Neuronal stem cell (in vitro differentiated cells): ENCODE data around the gene TGFBR2.

Experiments used
- DNase-seq: peaks from one replicate; pipeline ENCODE4 v3.0.0-alpha.2; 2013; ENCODE audit warnings: low spot score
- H2AFZ ChIP-seq: one replicate; pipeline ENCODE4 v1.6.1; 2013; ENCODE audit warnings: mild to moderate bottlenecking, low read length, inconsistent platforms
- H2AK5ac ChIP-seq: 2 replicates; pipeline ENCODE4 v1.6.1; 2013; ENCODE audit warnings: low read depth, mild to moderate bottlenecking, inconsistent platforms, low read length, moderate library complexity, mixed read lengths
- H2BK120ac ChIP-seq: 2 replicates; pipeline ENCODE4 v1.6.1; 2013; ENCODE audit warnings: low read depth, mild to moderate bottlenecking, inconsistent platforms, low read length, moderate library complexity, mixed read lengths
- H2BK12ac ChIP-seq: one replicate; pipeline ENCODE4 v1.6.1; 2013; ENCODE audit warnings: low read length, inconsistent platforms
- H2BK15ac ChIP-seq: 2 replicates; pipeline ENCODE4 v1.6.1; 2013; ENCODE audit warnings: mild to moderate bottlenecking, low read length, inconsistent platforms, mixed read lengths
- H2BK5ac ChIP-seq: one replicate; pipeline ENCODE4 v1.6.1; 2013; ENCODE audit warnings: inconsistent platforms, mild to moderate bottlenecking, low read length, moderate library complexity
- H3K14ac ChIP-seq: one replicate; pipeline ENCODE4 v1.6.1; 2013; ENCODE audit warnings: low read length, inconsistent platforms
- H3K18ac ChIP-seq: 2 replicates; pipeline ENCODE4 v1.6.1; 2013; ENCODE audit warnings: low read length, inconsistent platforms
- H3K23ac ChIP-seq: 2 replicates; pipeline ENCODE4 v1.6.1; 2013; ENCODE audit warnings: low read depth, mild to moderate bottlenecking, mixed read lengths, low read length, inconsistent platforms; ENCODE audit not compliant: poor library complexity
- H3K27ac ChIP-seq: replicated peaks from 3 replicates; pipeline ENCODE4 v1.5.1; 2013; ENCODE audit warnings: low read length, inconsistent platforms
- H3K27me3 ChIP-seq, 3 experiments: 2 replicates each; pipeline ENCODE4 v1.6.1; 2013; ENCODE audit warnings: low read length in 3 of 3, mild to moderate bottlenecking in 2 of 3, inconsistent platforms in 1 of 3, low read depth in 1 of 3, mixed read lengths in 1 of 3, moderate library complexity in 1 of 3; ENCODE audit not compliant: control insufficient read depth in 3 of 3, insufficient read depth in 3 of 3
- H3K36me3 ChIP-seq, 2 donors: replicated peaks in 1 of 2; 2 replicates each; pipeline ENCODE4 v1.6.1; 2013; ENCODE audit warnings: low read length in 2 of 2; ENCODE audit not compliant: control insufficient read depth in 2 of 2, insufficient read depth in 2 of 2
- H3K4ac ChIP-seq: 2 replicates; pipeline ENCODE4 v1.6.1; 2013; ENCODE audit warnings: inconsistent platforms, mild to moderate bottlenecking, low read length, moderate library complexity
- H3K4me1 ChIP-seq, 2 donors: 1 replicate in 1 of 2; 2 replicates in 1 of 2; pipeline ENCODE4 v1.6.1; 2013; ENCODE audit warnings: low read length in 2 of 2, low read depth in 1 of 2; ENCODE audit not compliant: control insufficient read depth in 2 of 2, insufficient read depth in 1 of 2
- H3K4me2 ChIP-seq: one replicate; pipeline ENCODE4 v1.6.1; 2013; ENCODE audit warnings: mild to moderate bottlenecking, low read length, inconsistent platforms; ENCODE audit not compliant: insufficient read depth, poor library complexity, severe bottlenecking
- H3K4me3 ChIP-seq, 2 donors: 2 replicates each; pipeline ENCODE4 v1.5.1; 2013; ENCODE audit warnings: low read length in 2 of 2, mild to moderate bottlenecking in 2 of 2, inconsistent platforms in 1 of 2, moderate library complexity in 1 of 2
- H3K79me1 ChIP-seq: one replicate; pipeline ENCODE4 v1.6.1; 2013; ENCODE audit warnings: low read depth, mild to moderate bottlenecking, inconsistent platforms, low read length, moderate library complexity
- H3K9ac ChIP-seq: one replicate; pipeline ENCODE4 v1.6.1; 2013; ENCODE audit warnings: mild to moderate bottlenecking, low read depth, low read length, inconsistent platforms; ENCODE audit not compliant: poor library complexity
- H3K9me3 ChIP-seq, 2 donors: replicated peaks in 1 of 2; 2 replicates each; pipeline versions ENCODE3 to v1.6.1; 2013; ENCODE audit warnings: low read length in 2 of 2, mild to moderate bottlenecking in 2 of 2, inconsistent platforms in 1 of 2, low read depth in 1 of 2, mixed read lengths in 1 of 2, moderate library complexity in 1 of 2; ENCODE audit not compliant: control insufficient read depth in 2 of 2, insufficient read depth in 1 of 2
- H4K8ac ChIP-seq: one replicate; pipeline ENCODE4 v1.6.1; 2013; ENCODE audit warnings: low read depth, mild to moderate bottlenecking, inconsistent platforms, low read length, moderate library complexity
- H4K91ac ChIP-seq: one replicate; pipeline ENCODE4 v1.6.1; 2013; ENCODE audit warnings: low read length, low read depth, mild to moderate bottlenecking, inconsistent platforms; ENCODE audit not compliant: poor library complexity
- WGBS, 2 donors: extraction: QIAGEN DNeasy Blood & Tissue Kit; methylation state at CpG; one replicate each; pipeline ENCODE4 v1.1.7; 2013; ENCODE audit warnings: missing lambda C conversion rate in 2 of 2, mixed read lengths in 1 of 2; ENCODE audit not compliant: insufficient read length in 2 of 2, insufficient replicate concordance in 1 of 2; ENCODE audit errors: extremely low coverage in 2 of 2; 5-methylcytosine and 5-hydroxymethylcytosine counted together

Gene TGFBR2

DNA sequence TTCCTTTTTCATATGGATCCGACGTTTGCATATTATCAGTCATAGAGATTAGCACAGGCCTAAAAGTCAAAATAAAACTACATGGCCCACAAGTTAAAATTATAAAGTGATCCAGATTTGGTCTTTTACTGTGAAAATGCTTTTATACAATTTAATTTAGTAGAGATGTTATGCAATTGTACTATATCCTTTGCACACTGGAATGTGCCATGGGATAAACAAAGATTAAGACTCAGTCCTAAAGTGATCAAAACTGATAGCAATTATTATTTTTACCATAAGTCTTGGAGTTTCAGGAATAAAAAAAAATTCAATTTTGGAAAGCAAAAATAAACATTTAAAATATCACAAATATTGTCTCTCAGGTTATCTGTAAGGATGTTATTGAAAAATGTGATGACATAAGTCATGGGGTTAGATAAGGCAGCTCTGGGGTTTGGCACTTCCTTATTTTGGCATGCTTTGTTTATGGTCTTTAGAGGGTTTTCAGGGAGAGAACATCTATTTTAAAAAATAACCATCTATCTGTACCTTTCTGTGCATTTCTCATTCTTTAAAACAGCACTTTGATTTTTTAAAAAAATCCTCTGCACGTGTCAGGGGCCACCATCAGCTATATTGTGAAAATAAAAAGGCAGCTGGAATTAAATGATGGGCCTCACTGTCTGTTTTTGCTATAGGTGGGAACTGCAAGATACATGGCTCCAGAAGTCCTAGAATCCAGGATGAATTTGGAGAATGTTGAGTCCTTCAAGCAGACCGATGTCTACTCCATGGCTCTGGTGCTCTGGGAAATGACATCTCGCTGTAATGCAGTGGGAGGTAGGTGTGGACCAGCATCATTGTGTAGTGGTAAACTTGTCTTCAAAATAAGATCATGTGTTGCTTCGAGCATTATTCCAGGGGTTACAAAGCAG, 67.3 kb downstream of the TGFBR2 start:
- H3K27ac ChIP-seq: no peak overlapping the region
- H3K79me1 ChIP-seq: no peaks in the 10 kb centered on the region
- H3K4ac ChIP-seq: no peak overlapping the region
- H3K4me3 ChIP-seq: no peak overlapping the region
- H3K9ac ChIP-seq: no peak overlapping the region
- no peak overlapping the region for H3K18ac ChIP-seq
- H2AFZ ChIP-seq: no peak overlapping the region
- WGBS, 2 donors: no CpG with 5 or more reads among the region's 6 CpGs
- peaks cover 0 to 4% of the 10 kb centered on the region in 2 donors for H3K9me3 ChIP-seq
- peaks cover 10 to 95% of the 10 kb centered on the region in 2 donors for H3K36me3 ChIP-seq
- no peak overlapping the region for H3K23ac ChIP-seq
- H3K27me3 ChIP-seq: no peaks in the 10 kb centered on the region
- H4K8ac ChIP-seq: no peak overlapping the region
- no peaks in the 10 kb centered on the region for H3K4me1 ChIP-seq
- H4K91ac ChIP-seq: no peak overlapping the region
- no peak for DNase-seq
- no peak overlapping the region for H2BK15ac ChIP-seq
- no peak overlapping the region for H2BK12ac ChIP-seq
- no peak overlapping the region for H2BK5ac ChIP-seq
- no peak overlapping the region for H2BK120ac ChIP-seq
- no peak overlapping the region for H2AK5ac ChIP-seq
- no peak overlapping the region for H3K14ac ChIP-seq
- H3K4me2 ChIP-seq: no peak overlapping the region

GRCh38 chr3:30675006-30675405, 68.6 kb downstream of the TGFBR2 start:
- Histone ChIP-seq H2AFZ (no peak overlapping the region), H3K9me3 (peaks cover 0 to 3% of the 10 kb centered on the region in 2 donors), H2BK15ac (no peak overlapping the region), H3K4me3 (no peak overlapping the region), H3K18ac (no peak overlapping the region), H4K91ac (no peak overlapping the region), H3K27ac (no peak overlapping the region), H3K14ac (no peak overlapping the region), H4K8ac (no peak overlapping the region), H3K4me1 (no peaks in the 10 kb centered on the region), H2BK120ac (no peak overlapping the region), H3K4ac (no peak overlapping the region), H3K79me1 (no peaks in the 10 kb centered on the region), H3K27me3 (no peaks in the 10 kb centered on the region), H3K36me3 (peaks cover 10 to 96% of the 10 kb centered on the region in 2 donors), H3K9ac (no peak overlapping the region), H2BK5ac (no peak overlapping the region), H2AK5ac (no peak overlapping the region), H3K23ac (no peak overlapping the region), H3K4me2 (no peak overlapping the region), H2BK12ac (no peak overlapping the region)
- no CpG with 5 or more reads among the region's 2 CpGs for WGBS, 2 donors
- no peak for DNase-seq

DNA sequence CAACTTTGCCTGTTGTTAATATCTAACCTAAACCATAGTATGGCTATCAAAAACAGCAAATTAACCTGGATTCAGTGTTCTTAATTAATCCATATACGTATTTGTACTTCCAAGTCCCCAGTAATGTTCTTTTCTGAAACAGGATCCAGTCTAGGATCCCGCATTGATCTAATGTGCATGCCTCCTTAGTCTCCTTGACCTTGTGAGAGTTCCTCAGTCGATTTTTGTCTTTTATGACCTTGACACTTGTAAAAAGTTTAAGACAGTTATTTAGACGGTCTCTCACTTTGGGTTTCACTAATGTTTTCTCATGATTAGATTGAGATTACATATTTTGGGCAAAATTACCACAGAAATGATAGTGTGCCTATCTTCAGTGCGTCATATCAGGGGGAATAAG, 69.4 kb downstream of the TGFBR2 start:
- H2AFZ ChIP-seq: no peak overlapping the region
- no peak overlapping the region for H3K27ac ChIP-seq
- no peak overlapping the region for H2BK120ac ChIP-seq
- no peak overlapping the region for H3K4me3 ChIP-seq
- H4K91ac ChIP-seq: no peak overlapping the region
- no peak overlapping the region for H2BK5ac ChIP-seq
- peaks cover 10 to 90% of the 10 kb centered on the region in 2 donors for H3K36me3 ChIP-seq
- H2BK15ac ChIP-seq: no peak overlapping the region
- no peaks in the 10 kb centered on the region for H3K27me3 ChIP-seq
- no peak for DNase-seq
- H4K8ac ChIP-seq: no peak overlapping the region
- H3K4me2 ChIP-seq: no peak overlapping the region
- H3K23ac ChIP-seq: no peak overlapping the region
- no peak overlapping the region for H2BK12ac ChIP-seq
- peaks cover 0 to 3% of the 10 kb centered on the region in 2 donors for H3K9me3 ChIP-seq
- H3K14ac ChIP-seq: no peak overlapping the region
- no peak overlapping the region for H3K9ac ChIP-seq
- H3K18ac ChIP-seq: no peak overlapping the region
- H3K4me1 ChIP-seq: peaks cover 0 to 3% of the 10 kb centered on the region in 2 donors
- no peak overlapping the region for H3K4ac ChIP-seq
- H2AK5ac ChIP-seq: no peak overlapping the region
- no peaks in the 10 kb centered on the region for H3K79me1 ChIP-seq
- no CpG with 5 or more reads among the region's 5 CpGs for WGBS, 2 donors

DNA sequence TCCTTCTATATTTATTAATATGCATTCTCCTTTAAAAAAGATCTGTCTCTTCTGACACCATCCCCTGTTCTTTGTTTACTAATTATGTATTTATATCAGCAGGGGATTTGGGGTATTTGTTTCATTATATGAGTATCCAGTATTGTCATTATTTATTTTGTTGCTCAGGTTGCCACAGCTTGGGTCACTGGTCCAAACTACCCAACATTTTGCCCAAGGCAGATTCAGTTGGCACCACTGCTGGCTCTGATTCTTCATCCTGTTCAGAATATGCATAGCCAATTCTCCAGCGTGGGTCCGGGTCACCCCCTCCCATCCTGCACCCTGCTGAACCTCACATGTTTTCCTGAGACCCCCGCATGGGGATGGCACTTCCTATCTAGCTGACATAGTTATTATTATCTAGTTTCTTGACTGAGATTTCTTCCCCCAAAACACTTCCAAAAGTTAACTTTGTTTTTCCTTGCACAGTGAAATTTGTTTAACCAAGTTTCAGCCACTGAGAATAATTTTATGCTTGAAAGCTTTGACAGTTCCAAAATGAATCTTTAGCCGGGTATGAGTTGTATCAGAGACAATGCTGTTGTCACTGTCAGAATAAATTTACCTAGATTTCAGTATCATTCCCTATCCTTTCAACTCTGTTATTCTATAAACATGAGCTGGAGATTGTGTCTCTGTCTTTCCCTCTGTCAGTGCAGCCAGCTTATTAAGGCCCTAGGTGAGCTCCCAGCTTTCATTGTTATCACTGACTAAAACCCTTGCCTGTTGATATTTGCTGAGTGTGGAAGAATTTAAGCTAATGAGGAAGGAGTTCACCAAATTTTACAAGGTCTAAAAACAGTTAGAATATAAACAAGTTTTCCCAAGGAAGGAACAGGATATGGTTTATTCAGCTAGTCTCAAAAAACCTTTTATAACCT, 70.3 kb downstream of the TGFBR2 start:
- H3K27me3 ChIP-seq: no peaks in the 10 kb centered on the region
- H2BK5ac ChIP-seq: no peak overlapping the region
- H3K14ac ChIP-seq: no peak overlapping the region
- H3K79me1 ChIP-seq: no peaks in the 10 kb centered on the region
- DNase-seq: no peak
- H2BK15ac ChIP-seq: no peak overlapping the region
- H3K36me3 ChIP-seq: peaks cover 10 to 82% of the 10 kb centered on the region in 2 donors
- peaks cover 4 to 7% of the 10 kb centered on the region in 2 donors for H3K4me1 ChIP-seq
- H4K8ac ChIP-seq: no peak overlapping the region
- no peak overlapping the region for H3K4ac ChIP-seq
- no peak overlapping the region for H2BK12ac ChIP-seq
- no peak overlapping the region for H4K91ac ChIP-seq
- no peak overlapping the region for H2AK5ac ChIP-seq
- H3K9ac ChIP-seq: no peak overlapping the region
- no peak overlapping the region for H3K4me2 ChIP-seq
- H3K4me3 ChIP-seq: no peak overlapping the region
- WGBS, 2 donors: no CpG with 5 or more reads among the region's 4 CpGs
- H3K27ac ChIP-seq: no peak overlapping the region
- H3K23ac ChIP-seq: no peak overlapping the region
- peaks cover 0 to 3% of the 10 kb centered on the region in 2 donors for H3K9me3 ChIP-seq
- H3K18ac ChIP-seq: no peak overlapping the region
- H2AFZ ChIP-seq: no peak overlapping the region
- no peak overlapping the region for H2BK120ac ChIP-seq
